GM12878 (cell line): Measurements from ENCODE around the gene KREMEN2. TPM values are rescaled to one million over a fixed set of nuclear protein-coding genes. Genes with fewer than 3 reads are reported as not detected.

ENCODE experiments used
- ATF2 ChIP-seq: IDR thresholded peaks from 2 replicates; pipeline ENCODE4 v1.6.1; 2012; ENCODE audit warnings: low read length, inconsistent platforms
- ATF7 ChIP-seq: fragments of 450-650 bp; IDR thresholded peaks from 2 replicates; pipeline ENCODE4 v1.6.1; 2016; ENCODE audit warnings: low read depth, mild to moderate bottlenecking
- CEBPZ ChIP-seq: fragments of 150-350 bp; IDR thresholded peaks from 2 replicates; pipeline ENCODE4 v1.6.1; 2016; ENCODE audit warnings: low read depth, low read length
- E2F4 ChIP-seq: IDR thresholded peaks from 2 replicates; pipeline ENCODE4 v1.6.1; 2012; ENCODE audit warnings: low read depth, low read length, improper control_type of control experiment
- FOXM1 ChIP-seq: IDR thresholded peaks from 2 replicates; pipeline ENCODE4 v1.6.1; 2012; ENCODE audit warnings: low read depth, mild to moderate bottlenecking, inconsistent platforms, low read length, moderate library complexity
- HDAC2 ChIP-seq: fragments of 200-600 bp; sonication (generic); IDR thresholded peaks from 2 replicates; pipeline ENCODE4 v1.6.1; 2017
- IKZF1 ChIP-seq: fragments of 450-650 bp; conservative IDR thresholded peaks from 2 replicates; pipeline ENCODE4 v1.6.1; 2017; ENCODE audit warnings: antibody characterized with exemption, mild to moderate bottlenecking
- JUNB ChIP-seq: IDR thresholded peaks from 2 replicates; pipeline ENCODE4 v1.6.1; 2016; ENCODE audit warnings: antibody characterized with exemption, mild to moderate bottlenecking
- KAT2A ChIP-seq: conservative IDR thresholded peaks from 2 replicates; pipeline ENCODE4 v1.6.1; 2011; ENCODE audit warnings: low read depth, low read length; ENCODE audit not compliant: control insufficient read depth
- POU2F2 ChIP-seq: IDR thresholded peaks from 3 replicates; pipeline ENCODE4 v1.6.1; 2011; ENCODE audit warnings: low read depth, mild to moderate bottlenecking, low read length, borderline replicate concordance
- PRDM15 ChIP-seq: fragments of 450-650 bp; formaldehyde crosslinking; IDR thresholded peaks from 2 replicates; pipeline ENCODE4 v1.4.0; 2020; ENCODE audit warnings: mild to moderate bottlenecking, moderate library complexity
- RAD21 ChIP-seq: IDR thresholded peaks from 2 replicates; pipeline ENCODE4 v1.6.1; 2011; ENCODE audit warnings: mild to moderate bottlenecking, low read depth, low read length, moderate library complexity; ENCODE audit not compliant: insufficient read depth
- RCOR1 ChIP-seq: conservative IDR thresholded peaks from 2 replicates; pipeline ENCODE4 v1.6.1; 2012; ENCODE audit warnings: low read depth, low read length, improper control_type of control experiment
- RFX5 ChIP-seq: IDR thresholded peaks from 2 replicates; pipeline ENCODE4 v1.6.1; 2011; ENCODE audit warnings: low read depth, low read length, improper control_type of control experiment
- SMAD5 ChIP-seq: IDR thresholded peaks from 2 replicates; pipeline ENCODE4 v1.6.1; 2016; ENCODE audit warnings: antibody characterized with exemption, low read depth
- SMC3 ChIP-seq: IDR thresholded peaks from 2 replicates; pipeline ENCODE4 v1.6.1; 2011; ENCODE audit warnings: low read length, improper control_type of control experiment, borderline replicate concordance
- TCF12 ChIP-seq: IDR thresholded peaks from 2 replicates; pipeline ENCODE4 v1.6.1; 2011; ENCODE audit warnings: low read depth, mild to moderate bottlenecking, low read length
- TCF3 ChIP-seq: IDR thresholded peaks from 2 replicates; pipeline ENCODE4 v1.6.1; 2012; ENCODE audit warnings: low read depth, mild to moderate bottlenecking, low read length, borderline replicate concordance; ENCODE audit not compliant: insufficient read depth
- USF1 ChIP-seq: IDR thresholded peaks from 2 replicates; pipeline ENCODE4 v1.6.1; 2011; ENCODE audit warnings: borderline replicate concordance, low read depth, mild to moderate bottlenecking, moderate library complexity, mixed read lengths, low read length; ENCODE audit not compliant: insufficient read depth; ENCODE audit errors: extremely low read length
- polyA plus RNA-seq, 11 experiments: library from polyadenylated mRNA; depleted of rRNA in 4 of 11; unstranded in 6 of 11; stranded (reverse) in 5 of 11; fragments of >200 nt; fragmentation: Nextera tagmentation in 4 of 11; fragmentation: Illumina TruSeq in 1 of 11; extraction: Ambion mirVana in 4 of 11; extraction: Trizol in 1 of 11; gene quantifications; 1 replicate in 1 of 11; 2 replicates in 10 of 11; pipeline versions ENCODE4 v1.2.1 to v1.2.3, GENCODE V29; 2011 to 2016; ENCODE audit warnings: inconsistent platforms in 2 of 11, missing spikeins in 2 of 11, low read depth in 1 of 11
- total RNA-seq, 4 experiments: library from RNA; depleted of rRNA in 3 of 4; stranded (reverse); fragments of >200 nt in 3 of 4; fragmentation: Illumina TruSeq in 1 of 4; extraction: Trizol in 1 of 4; gene quantifications; 2 replicates each; pipeline versions ENCODE4 v1.2.1 to v1.2.3, GENCODE V29; 2013 to 2021

Gene KREMEN2
- total and polyA plus RNA-seq, 10 of the 15 experiments (the other 5 are each of a cell fraction or from before 2014, with no cell fraction given): 0.06 to 3.7 (median 0.83) TPM; not detected in 2

- TF ChIP-seq RCOR1: peak; percentile 90; the same call in 1 of the 2 replicates
- no peak for TF ChIP-seq USF1
- no peak for TF ChIP-seq SMAD5
- TF ChIP-seq ATF2: no peak
- TF ChIP-seq E2F4: peak; percentile 86
- no peak for TF ChIP-seq CEBPZ
- TF ChIP-seq RAD21: no peak
- no peak for TF ChIP-seq PRDM15
- peak; percentile 89; the same call in 2 of the 3 replicates for TF ChIP-seq POU2F2
- TF ChIP-seq IKZF1: peak; percentile 64; the same call in 1 of the 2 replicates
- no peak for TF ChIP-seq KAT2A
- TF ChIP-seq TCF3: no peak
- TF ChIP-seq RFX5: 0 out of 2 replicates have a peak, but pooled peaks have one; percentile 41
- TF ChIP-seq TCF12: 0 out of 2 replicates have a peak, but pooled peaks have one; percentile 4
- TF ChIP-seq FOXM1: no peak
- TF ChIP-seq ATF7: peak; percentile 35; the same call in 1 of the 2 replicates
- TF ChIP-seq HDAC2: no peak
- TF ChIP-seq SMC3: no peak
- no peak for TF ChIP-seq JUNB
These were observed 4.9 kb downstream of the KREMEN2 start, which contains the start of gene PAQR4 (continued) for GRCh38 chr16:2968738-2969544.
